Vagina (tissue), 2 donors: ENCODE data around the gene LGALS9.

Experiments
- CTCF ChIP-seq, 3 experiments: fragments of 450-650 bp in 2 of 3; fragments of 200-600 bp in 1 of 3; sonication (generic) in 1 of 3; IDR thresholded peaks; one replicate each; pipeline ENCODE4 v1.5.1; 2017 to 2019; ENCODE audit warnings: antibody characterized with exemption in 3 of 3, mild to moderate bottlenecking in 2 of 3, moderate library complexity in 2 of 3
- POLR2A ChIP-seq, 2 donors: fragments of 450-650 bp; IDR thresholded peaks; one replicate each; pipeline ENCODE4 v1.6.1; 2017; ENCODE audit warnings: antibody characterized with exemption in 2 of 2, mild to moderate bottlenecking in 2 of 2, moderate library complexity in 2 of 2
- POLR2AphosphoS5 ChIP-seq, 2 donors: sonication (generic); formaldehyde crosslinking; IDR thresholded peaks; one replicate each; pipeline ENCODE4 v1.9.0; 2017; ENCODE audit warnings: antibody characterized with exemption in 2 of 2, mild to moderate bottlenecking in 2 of 2, low read depth in 1 of 2; ENCODE audit not compliant: insufficient read depth in 1 of 2

GRCh38 chr17:27608328-27609230 is 22.4 kb upstream of the LGALS9 start:
- TF ChIP-seq POLR2AphosphoS5 (IDR thresholded peaks at IDR 0.05; ENCODE audit: insufficient read depth in 1 of 2, low read depth in 1 of 2): no peak
- TF ChIP-seq CTCF (IDR thresholded peaks at IDR 0.05): no peak
- no peak for TF ChIP-seq POLR2A (IDR thresholded peaks at IDR 0.05)
